GM10266 (cell line): ENCODE results near the gene DDI1.
"Not testable (repeated sequence)": the region's sequence is repeated elsewhere in the genome, so short reads cannot be mapped to it uniquely, and the experiment has no call there.

Experiments
- DNase-seq: peaks from one replicate; pipeline ENCODE4 v3.0.0; 2012; ENCODE audit errors: extremely low spot score
- CTCF ChIP-seq: IDR thresholded peaks from 2 replicates; pipeline ENCODE4 v1.5.1; 2012; ENCODE audit warnings: mild to moderate bottlenecking, low read depth; ENCODE audit not compliant: control insufficient read depth, insufficient read depth; ENCODE audit errors: missing control alignments

DDI1 gene

GRCh38 chr11:104041792-104042191, 5.4 kb downstream of the DDI1 start:
- no peak for DNase-seq
- TF ChIP-seq CTCF, result no peak

- no peak for TF ChIP-seq CTCF
- no peak for DNase-seq
Observed at GRCh38 chr11:104043142-104043541, 6.7 kb downstream of the DDI1 start.

- TF ChIP-seq CTCF, result no peak
- DNase-seq, result no peak
Observed at GRCh38 chr11:104043678-104044239, 7.3 kb downstream of the DDI1 start.

- no peak for TF ChIP-seq CTCF
- DNase-seq, result no peak
Observed at GRCh38 chr11:104046331-104046730, 9.9 kb downstream of the DDI1 start.

- DNase-seq, result not testable (repeated sequence)
Observed at GRCh38 chr11:104046858-104047257, 10.4 kb downstream of the DDI1 start.

- TF ChIP-seq CTCF, result no peak
- no peak for DNase-seq
Observed at GRCh38 chr11:104049116-104049515, 12.7 kb downstream of the DDI1 start.

- no peak for DNase-seq
- TF ChIP-seq CTCF, result no peak
Observed at GRCh38 chr11:104051778-104052177, 15.3 kb downstream of the DDI1 start.

- TF ChIP-seq CTCF, result no peak
- no peak for DNase-seq
Observed at GRCh38 chr11:104053743-104054478, 17.5 kb downstream of the DDI1 start.
